Mammary epithelial cell (primary cell): ENCODE measurements around the gene GALNT17.

Experiments used
- EZH2 ChIP-seq: IDR thresholded peaks from 2 replicates; pipeline ENCODE4 v1.6.1; 2012; ENCODE audit warnings: low read length, inconsistent platforms, borderline replicate concordance
- TF ChIP-seq, protein P1 (sequence below), 2 donors: IDR thresholded peaks in 1 of 2; conservative IDR thresholded peaks in 1 of 2; 2 replicates each; pipeline ENCODE4 v1.5.1; 2011 to 2012; ENCODE audit warnings: inconsistent platforms in 2 of 2, low read length in 2 of 2, mild to moderate bottlenecking in 2 of 2, control low read depth in 1 of 2, low read depth in 1 of 2; ENCODE audit not compliant: insufficient read depth in 1 of 2; ENCODE audit errors: extremely low read depth in 1 of 2

DNA sequence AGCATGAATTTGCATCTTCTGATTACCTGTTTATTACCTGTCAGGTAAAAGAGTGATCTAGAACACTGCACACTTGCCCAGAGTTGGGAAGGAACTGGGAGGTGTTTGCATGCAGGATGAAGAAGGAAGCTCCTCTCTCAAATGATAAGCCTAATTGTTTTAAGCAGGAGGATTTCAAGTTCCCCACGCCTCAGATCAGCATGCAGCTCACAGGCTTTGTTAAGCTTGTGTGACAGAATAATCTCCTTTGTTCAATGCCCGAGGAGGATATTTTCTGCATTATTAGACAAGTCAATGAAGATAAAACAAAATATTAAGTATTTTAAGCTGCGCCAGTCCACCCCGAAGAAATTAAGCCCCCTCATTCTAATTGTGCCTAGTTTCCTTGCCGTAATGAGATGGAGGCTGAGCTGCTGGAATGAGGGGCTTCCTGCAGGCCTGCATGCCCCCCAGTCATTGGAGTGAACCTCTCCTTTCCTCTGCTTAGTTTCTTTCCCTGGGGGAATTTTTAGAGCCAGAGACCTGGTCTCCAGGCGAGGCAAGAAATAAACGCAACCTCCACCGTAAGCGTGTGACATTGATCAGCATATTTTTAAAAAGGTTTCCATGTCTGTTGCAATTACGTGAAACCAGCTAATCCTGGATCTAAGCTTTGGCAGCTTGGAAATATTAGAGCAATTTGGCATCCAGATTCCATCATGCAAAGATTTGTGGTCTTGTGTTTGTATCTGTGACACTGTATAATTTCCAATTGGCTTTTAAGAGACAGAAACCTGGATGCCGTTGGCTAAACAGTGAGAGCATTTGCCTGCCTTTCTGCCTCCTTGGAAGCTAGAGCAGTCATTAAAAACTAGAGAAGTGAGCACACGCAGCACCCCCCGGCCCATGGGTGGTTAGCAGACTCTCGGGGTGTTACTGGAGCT, 376.0 kb downstream of the GALNT17 start:
- TF ChIP-seq, protein P1, sequence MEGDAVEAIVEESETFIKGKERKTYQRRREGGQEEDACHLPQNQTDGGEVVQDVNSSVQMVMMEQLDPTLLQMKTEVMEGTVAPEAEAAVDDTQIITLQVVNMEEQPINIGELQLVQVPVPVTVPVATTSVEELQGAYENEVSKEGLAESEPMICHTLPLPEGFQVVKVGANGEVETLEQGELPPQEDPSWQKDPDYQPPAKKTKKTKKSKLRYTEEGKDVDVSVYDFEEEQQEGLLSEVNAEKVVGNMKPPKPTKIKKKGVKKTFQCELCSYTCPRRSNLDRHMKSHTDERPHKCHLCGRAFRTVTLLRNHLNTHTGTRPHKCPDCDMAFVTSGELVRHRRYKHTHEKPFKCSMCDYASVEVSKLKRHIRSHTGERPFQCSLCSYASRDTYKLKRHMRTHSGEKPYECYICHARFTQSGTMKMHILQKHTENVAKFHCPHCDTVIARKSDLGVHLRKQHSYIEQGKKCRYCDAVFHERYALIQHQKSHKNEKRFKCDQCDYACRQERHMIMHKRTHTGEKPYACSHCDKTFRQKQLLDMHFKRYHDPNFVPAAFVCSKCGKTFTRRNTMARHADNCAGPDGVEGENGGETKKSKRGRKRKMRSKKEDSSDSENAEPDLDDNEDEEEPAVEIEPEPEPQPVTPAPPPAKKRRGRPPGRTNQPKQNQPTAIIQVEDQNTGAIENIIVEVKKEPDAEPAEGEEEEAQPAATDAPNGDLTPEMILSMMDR (conservative IDR thresholded peaks at IDR 0.05 in 1 of 2, IDR thresholded peaks at IDR 0.05 in 1 of 2; ENCODE audit: extremely low read depth in 1 of 2, insufficient read depth in 1 of 2, low read depth in 1 of 2, low read length in 2 of 2): no peak
- TF ChIP-seq EZH2: no peak
